ENCODE results near the gene BHLHA15.

BHLHA15 gene

GRCh38 chr7:98210513-98211220, 572 bp upstream of the BHLHA15 start:
- ATAC-seq (ENCODE audit: insufficient read depth, low read depth) (no peak), DNase-seq (no peak)
- no peak for TF ChIP-seq CTCF (IDR thresholded peaks at IDR 0.05; ENCODE audit: borderline replicate concordance, extremely low read depth, low read length, poor library complexity, severe bottlenecking)
- TF ChIP-seq EZH2 (IDR thresholded peaks at IDR 0.05; ENCODE audit: borderline replicate concordance, low read depth, low read length, severe bottlenecking): no peak
- no peaks in the 10 kb centered on the region for H3K79me2 ChIP-seq (ENCODE audit: insufficient read depth, low read length)
- H3K4me1 ChIP-seq (ENCODE audit: insufficient read depth, low read length): no peaks in the 10 kb centered on the region
- H3K9ac ChIP-seq (ENCODE audit: low read depth, low read length): no peak overlapping the region
- no peak overlapping the region for H2AFZ ChIP-seq (ENCODE audit: low read depth, low read length)
- no peaks in the 10 kb centered on the region for H3K27me3 ChIP-seq (ENCODE audit: insufficient read depth, low read length, poor library complexity)
- H3K9me3 ChIP-seq (ENCODE audit: insufficient read depth, low read length, severe bottlenecking): no peaks in the 10 kb centered on the region
- peaks cover 19% of the 10 kb centered on the region for H3K36me3 ChIP-seq (ENCODE audit: insufficient read depth, low read length)
- H3K4me3 ChIP-seq (ENCODE audit: low read depth in 1 of 2, low read length in 2 of 2): no peak overlapping the region
- no peak overlapping the region for H3K27ac ChIP-seq (ENCODE audit: low read length)
- no peaks in the 10 kb centered on the region; the same call in 1 of the 2 replicates for H4K20me1 ChIP-seq (ENCODE audit: insufficient read depth, low read length)
- H3K4me2 ChIP-seq (ENCODE audit: insufficient read depth, low read length): no peak overlapping the region

- no peak overlapping the region for H3K4me2 ChIP-seq (ENCODE audit: insufficient read depth, low read length)
- no peaks in the 10 kb centered on the region for H3K9me3 ChIP-seq (ENCODE audit: insufficient read depth, low read length, severe bottlenecking)
- no peak overlapping the region for H2AFZ ChIP-seq (ENCODE audit: low read depth, low read length)
- no peaks in the 10 kb centered on the region for H3K4me1 ChIP-seq (ENCODE audit: insufficient read depth, low read length)
- H4K20me1 ChIP-seq (ENCODE audit: insufficient read depth, low read length): no peaks in the 10 kb centered on the region
- ATAC-seq (ENCODE audit: insufficient read depth, low read depth) (no peak), DNase-seq (no peak)
- no peaks in the 10 kb centered on the region for H3K79me2 ChIP-seq (ENCODE audit: insufficient read depth, low read length)
- no peak overlapping the region for H3K9ac ChIP-seq (ENCODE audit: low read depth, low read length)
- H3K4me3 ChIP-seq (ENCODE audit: low read depth in 1 of 2, low read length in 2 of 2): no peak overlapping the region
- TF ChIP-seq EZH2 (IDR thresholded peaks at IDR 0.05; ENCODE audit: borderline replicate concordance, low read depth, low read length, severe bottlenecking) (no peak), CTCF (IDR thresholded peaks at IDR 0.05; ENCODE audit: borderline replicate concordance, extremely low read depth, low read length, poor library complexity, severe bottlenecking) (no peak)
- H3K36me3 ChIP-seq (ENCODE audit: insufficient read depth, low read length): peaks cover 7% of the 10 kb centered on the region
- H3K27me3 ChIP-seq (ENCODE audit: insufficient read depth, low read length, poor library complexity): no peaks in the 10 kb centered on the region
- H3K27ac ChIP-seq (ENCODE audit: low read length): no peak overlapping the region
Measured at GRCh38 chr7:98211676-98212531, 665 bp downstream of the BHLHA15 start.

GRCh38 chr7:98212532-98213041, 1.3 kb downstream of the BHLHA15 start:
- no peak for TF ChIP-seq EZH2 (IDR thresholded peaks at IDR 0.05; ENCODE audit: borderline replicate concordance, low read depth, low read length, severe bottlenecking)
- no peak for TF ChIP-seq CTCF (IDR thresholded peaks at IDR 0.05; ENCODE audit: borderline replicate concordance, extremely low read depth, low read length, poor library complexity, severe bottlenecking)
- Histone ChIP-seq H3K4me3 (ENCODE audit: low read depth in 1 of 2, low read length in 2 of 2) (no peak overlapping the region), H3K9me3 (ENCODE audit: insufficient read depth, low read length, severe bottlenecking) (no peaks in the 10 kb centered on the region), H3K9ac (ENCODE audit: low read depth, low read length) (no peak overlapping the region), H2AFZ (ENCODE audit: low read depth, low read length) (no peak overlapping the region), H3K27ac (ENCODE audit: low read length) (no peak overlapping the region), H4K20me1 (ENCODE audit: insufficient read depth, low read length) (peaks cover 5% of the 10 kb centered on the region; the same call in 1 of the 2 replicates), H3K4me2 (ENCODE audit: insufficient read depth, low read length) (no peak overlapping the region), H3K79me2 (ENCODE audit: insufficient read depth, low read length) (no peaks in the 10 kb centered on the region), H3K27me3 (ENCODE audit: insufficient read depth, low read length, poor library complexity) (no peaks in the 10 kb centered on the region), H3K36me3 (ENCODE audit: insufficient read depth, low read length) (peaks cover 6% of the 10 kb centered on the region), H3K4me1 (ENCODE audit: insufficient read depth, low read length) (no peaks in the 10 kb centered on the region)
- DNase-seq (no peak), ATAC-seq (ENCODE audit: insufficient read depth, low read depth) (no peak)
